HCT116 (cell line): Measurements from ENCODE around the gene CDK2. TPM values are rescaled to one million over a fixed set of nuclear protein-coding genes. Genes with fewer than 3 reads are reported as not detected.

ENCODE experiments used
- ATAC-seq: fragments of 200-7000 bp; cut with Tn5 transposase; 2 replicates; pipeline ENCODE4 v1.9.1; 2020; ENCODE audit warnings: mild to moderate bottlenecking, moderate library complexity
- BruUV-seq: library from RNA; stranded (reverse); fragments of 400-500 nt; replicated peaks from 2 replicates; lab custom pipeline; 2021; lab: Mats Ljungman, UMichigan
- CTCF ChIA-PET: fragments of 300-600 bp; sonication (Branson Sonifier 250); formaldehyde crosslinking; loops from one replicate; lab custom pipeline; 2021; ENCODE audit warnings: antibody characterized with exemption; lab: Charles Lee
- POLR2A ChIA-PET: fragments of 300-600, 350-600 bp; sonication (Branson Sonifier 250); formaldehyde crosslinking; loops from one replicate; lab custom pipeline; 2021; ENCODE audit warnings: antibody characterized with exemption; lab: Charles Lee
- RAD21 ChIA-PET, 2 experiments: fragments of 300-600 bp; sonication (Branson Sonifier 250); formaldehyde crosslinking; loops; one replicate each; lab custom pipeline; 2023; ENCODE audit warnings: low total read pairs in 2 of 2; ENCODE audit not compliant: uncharacterized antibody in 2 of 2, unreplicated experiment in 2 of 2, low non-redundant PET in 1 of 2; lab: Charles Lee
- DNase-seq: peaks from one replicate; pipeline ENCODE4 v3.0.0-alpha.2; 2010; ENCODE audit warnings: low read depth, low spot score
- H2AFZ ChIP-seq: fragments of 200-600 bp; shearing (Covaris generic), sonication (generic); 2 replicates; pipeline ENCODE4 v1.6.1; 2017; ENCODE audit warnings: low read depth, mixed run types, mixed read lengths, antibody characterized with exemption, low read length; ENCODE audit not compliant: poor library complexity, severe bottlenecking
- H3K27ac ChIP-seq: 2 replicates; pipeline ENCODE4 v1.5.1; 2012; ENCODE audit warnings: low read depth, low read length
- H3K27me3 ChIP-seq: fragments of 200-600 bp; sonication (generic); 2 replicates; pipeline ENCODE4 v1.6.1; 2016; ENCODE audit warnings: mixed run types, low read length, mixed read lengths; ENCODE audit not compliant: insufficient read depth
- H3K36me3 ChIP-seq, 2 experiments: fragments of 200-500 bp in 1 of 2; fragments of 200-600 bp in 1 of 2; sonication (Bioruptor generic) in 1 of 2; sonication (generic) in 1 of 2; 2 replicates each; pipeline versions ENCODE4 v1.5.1 to v1.6.1; 2014 to 2016; ENCODE audit warnings: low read length in 2 of 2, inconsistent platforms in 1 of 2, mixed read lengths in 1 of 2, mixed run types in 1 of 2; ENCODE audit not compliant: insufficient read depth in 2 of 2, control insufficient read depth in 1 of 2
- H3K4me1 ChIP-seq, 2 experiments: fragments of 200-600 bp in 1 of 2; sonication (generic) in 1 of 2; 2 replicates each; pipeline versions ENCODE4 v1.5.1 to v1.6.1; 2012 to 2017; ENCODE audit warnings: low read length in 2 of 2, inconsistent platforms in 1 of 2, mild to moderate bottlenecking in 1 of 2, mixed read lengths in 1 of 2, mixed run types in 1 of 2, moderate library complexity in 1 of 2; ENCODE audit not compliant: insufficient read depth in 2 of 2, control insufficient read depth in 1 of 2
- H3K4me2 ChIP-seq: fragments of 200-600 bp; sonication (generic); 2 replicates; pipeline ENCODE4 v1.6.1; 2017; ENCODE audit warnings: mixed run types, low read length, mixed read lengths
- H3K4me3 ChIP-seq, 2 experiments: fragments of 200-600 bp in 1 of 2; sonication (generic) in 1 of 2; replicated peaks in 1 of 2; 2 replicates each; pipeline ENCODE4 v1.5.1; 2011 to 2016; ENCODE audit warnings: low read length in 2 of 2, control low read depth in 1 of 2, low read depth in 1 of 2, mild to moderate bottlenecking in 1 of 2, mixed read lengths in 1 of 2, mixed run types in 1 of 2
- H3K79me2 ChIP-seq: fragments of 200-600 bp; sonication (generic); 2 replicates; pipeline ENCODE4 v1.6.1; 2017; ENCODE audit warnings: mild to moderate bottlenecking, mixed run types, low read length, moderate library complexity, mixed read lengths; ENCODE audit not compliant: insufficient read depth
- H3K9ac ChIP-seq: fragments of 200-600 bp; sonication (generic); 2 replicates; pipeline ENCODE4 v1.6.1; 2016; ENCODE audit warnings: low read length, mixed read lengths
- H3K9me2 ChIP-seq: fragments of 200-600 bp; sonication (generic), shearing (Covaris generic); 2 replicates; pipeline ENCODE4 v1.6.1; 2017; ENCODE audit warnings: mixed run types, mild to moderate bottlenecking, moderate library complexity; ENCODE audit not compliant: insufficient read depth
- H3K9me3 ChIP-seq, 2 experiments: fragments of 200-500 bp in 1 of 2; fragments of 200-600 bp in 1 of 2; sonication (Bioruptor generic) in 1 of 2; sonication (generic) in 1 of 2; 2 replicates each; pipeline ENCODE4 v1.6.1; 2014 to 2017; ENCODE audit warnings: low read length in 2 of 2, mixed read lengths in 2 of 2, inconsistent platforms in 1 of 2, low read depth in 1 of 2, mild to moderate bottlenecking in 1 of 2, mixed run types in 1 of 2, moderate library complexity in 1 of 2; ENCODE audit not compliant: control insufficient read depth in 1 of 2, insufficient read depth in 1 of 2
- H4K20me1 ChIP-seq: fragments of 200-600 bp; sonication (generic), shearing (Covaris generic); 2 replicates; pipeline ENCODE4 v1.6.1; 2017; ENCODE audit warnings: mixed run types, mild to moderate bottlenecking, moderate library complexity; ENCODE audit not compliant: insufficient read depth
- CEBPB ChIP-seq: IDR thresholded peaks from 2 replicates; pipeline ENCODE4 v1.6.1; 2012; ENCODE audit warnings: low read depth
- CTCF ChIP-seq, 3 experiments: fragments of 200-600 bp in 1 of 3; sonication (generic) in 1 of 3; IDR thresholded peaks in 2 of 3; conservative IDR thresholded peaks in 1 of 3; 2 replicates each; pipeline ENCODE4 v1.5.1; 2012 to 2017; ENCODE audit warnings: low read depth in 2 of 3, low read length in 2 of 3, antibody characterized with exemption in 1 of 3, borderline replicate concordance in 1 of 3, control low read depth in 1 of 3, mild to moderate bottlenecking in 1 of 3, mixed read lengths in 1 of 3, mixed run types in 1 of 3, moderate library complexity in 1 of 3; ENCODE audit not compliant: insufficient read depth in 1 of 3
- FOSL1 ChIP-seq: IDR thresholded peaks from 2 replicates; pipeline ENCODE4 v1.6.1; 2012; ENCODE audit warnings: low read depth
- POLR2AphosphoS5 ChIP-seq: IDR thresholded peaks from 2 replicates; pipeline ENCODE4 v1.6.1; 2011; ENCODE audit warnings: mild to moderate bottlenecking, low read depth, low read length, moderate library complexity
- REST ChIP-seq: IDR thresholded peaks from 2 replicates; pipeline ENCODE4 v1.6.1; 2012; ENCODE audit warnings: low read depth
- SP1 ChIP-seq: IDR thresholded peaks from 2 replicates; pipeline ENCODE4 v1.6.1; 2012; ENCODE audit warnings: low read depth
- ZNF274 ChIP-seq: fragments of 200-500 bp; sonication (Bioruptor generic); IDR thresholded peaks from 2 replicates; pipeline ENCODE4 v1.6.1; 2014; ENCODE audit warnings: mild to moderate bottlenecking, low read depth, low read length, inconsistent platforms
- intact Hi-C: fragments of 100-400 bp; cut with micrococcal nuclease; formaldehyde crosslinking; loops from 2 replicates; pipeline ENCODE4 v1.10.0; 2022
- total RNA-seq: library from RNA; stranded (reverse); gene quantifications from one replicate; pipeline ENCODE4 v1.2.1, GENCODE V29; 2021; ENCODE audit not compliant: unreplicated experiment
- TF ChIP-seq, protein P1 (sequence below): IDR thresholded peaks from 2 replicates; pipeline ENCODE4 v1.6.1; 2012

CDK2 gene
- total RNA-seq, 1 experiment from 2014 or later: 90.9 TPM

DNA sequence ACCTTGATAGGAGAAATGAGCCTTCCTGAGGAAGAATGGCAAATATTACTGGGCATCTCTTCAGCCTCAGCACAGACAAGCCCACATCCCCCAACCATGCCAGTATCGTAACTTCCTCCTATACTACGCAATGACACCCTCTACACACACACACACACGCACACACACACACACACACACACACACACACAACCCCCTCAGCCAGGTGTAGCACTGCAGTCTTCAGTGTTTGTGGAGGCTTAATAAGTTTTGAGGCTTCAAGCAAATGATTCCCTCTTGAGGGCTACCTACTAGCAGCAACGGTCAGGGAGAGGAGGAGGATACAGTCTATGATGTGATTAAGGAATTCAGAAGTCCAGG is 34.1 kb upstream of the CDK2 start:
- ChIA-PET RAD21 (no interaction called here), CTCF (interaction anchor here (1.0 to 2.1 kb wide), 4 partner anchors 8 to 194 kb away, joined by 3 to 10 read pairs (median 4); no protein-coding TSS in a partner anchor), POLR2A (interaction anchor here (0.8 to 2.3 kb wide), 4 partner anchors 13 to 103 kb away, joined by 3 to 7 read pairs (median 5); partner anchors contain the start of genes DNAJC14 and RAB5B)
- intact Hi-C loops: loop anchor here (5.0 kb wide), 1 partner anchor 110 kb away; the partner anchor contains the start of gene RPS26
- no TSS peak for BruUV-seq
- Histone ChIP-seq H3K9ac (peak overlapping the region; percentile 73), H4K20me1 (no peaks in the 10 kb centered on the region), H3K27me3 (no peaks in the 10 kb centered on the region), H3K27ac (peak overlapping the region; percentile 54), H2AFZ (no peak overlapping the region), H3K36me3 (no peaks in the 10 kb centered on the region), H3K4me1 (peaks cover 27 to 59% of the 10 kb centered on the region in 2 experiments), H3K79me2 (peaks cover 7% of the 10 kb centered on the region; the same call in 1 of the 2 replicates), H3K4me3 (peak overlapping the region; percentile 71 to 74), H3K9me2 (no peaks in the 10 kb centered on the region), H3K4me2 (peak overlapping the region; percentile 91), H3K9me3 (no peaks in the 10 kb centered on the region)
- ATAC-seq (0 out of 2 replicates have a peak, but pooled peaks have one; percentile 3), DNase-seq (no peak)
- no peak for TF ChIP-seq CEBPB
- TF ChIP-seq ZNF274: no peak
- TF ChIP-seq SP1: no peak
- TF ChIP-seq POLR2AphosphoS5: no peak
- TF ChIP-seq, protein P1, sequence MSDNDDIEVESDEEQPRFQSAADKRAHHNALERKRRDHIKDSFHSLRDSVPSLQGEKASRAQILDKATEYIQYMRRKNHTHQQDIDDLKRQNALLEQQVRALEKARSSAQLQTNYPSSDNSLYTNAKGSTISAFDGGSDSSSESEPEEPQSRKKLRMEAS: no peak
- TF ChIP-seq REST: no peak
- no peak for TF ChIP-seq FOSL1
- TF ChIP-seq CTCF (IDR thresholded peaks at IDR 0.05 in 2 of 3, conservative IDR thresholded peaks at IDR 0.05 in 1 of 3; ENCODE audit: borderline replicate concordance in 1 of 3, insufficient read depth in 1 of 3, low read depth in 2 of 3, low read length in 2 of 3): no peak
